Common myeloid progenitor, CD34-positive (primary cell): ENCODE data around the gene FAM227B.
"Not testable (repeated sequence)": the region's sequence is repeated elsewhere in the genome, so short reads cannot be mapped to it uniquely, and the experiment has no call there.

Experiments used
- CTCF ChIA-PET: fragments of 350-600 bp; sonication (Branson Sonifier 250); formaldehyde crosslinking; loops from one replicate; lab custom pipeline; 2021; ENCODE audit warnings: antibody characterized with exemption; lab: Charles Lee
- POLR2A ChIA-PET: fragments of 350-600 bp; sonication (Branson Sonifier 250); formaldehyde crosslinking; loops from one replicate; lab custom pipeline; 2021; ENCODE audit warnings: antibody characterized with exemption; lab: Charles Lee
- DNase-seq, 3 donors: peaks; one replicate each; pipeline versions ENCODE4 v3.0.0 to v3.0.0-alpha.2; 2013
- H3K27ac ChIP-seq, 2 experiments: 1 replicate in 1 of 2; 2 replicates in 1 of 2; pipeline ENCODE4 v1.7.0; 2013; ENCODE audit warnings: inconsistent platforms in 2 of 2, low read length in 2 of 2, mild to moderate bottlenecking in 2 of 2, low read depth in 1 of 2, moderate library complexity in 1 of 2; ENCODE audit not compliant: severe bottlenecking in 2 of 2, insufficient read depth in 1 of 2, poor library complexity in 1 of 2
- H3K27me3 ChIP-seq, 5 experiments: replicated peaks in 2 of 5; 1 replicate in 3 of 5; 2 replicates in 2 of 5; pipeline versions ENCODE4 v1.6.1 to v1.7.0; 2013; ENCODE audit warnings: low read length in 4 of 5, mild to moderate bottlenecking in 2 of 5, moderate library complexity in 2 of 5, inconsistent platforms in 1 of 5; ENCODE audit not compliant: insufficient read depth in 5 of 5, control insufficient read depth in 4 of 5
- H3K36me3 ChIP-seq, 4 experiments: 1 replicate in 2 of 4; 2 replicates in 2 of 4; pipeline versions ENCODE4 v1.6.1 to v1.7.0; 2013; ENCODE audit warnings: low read length in 3 of 4, control low read depth in 1 of 4, mild to moderate bottlenecking in 1 of 4; ENCODE audit not compliant: control insufficient read depth in 4 of 4, insufficient read depth in 4 of 4
- H3K4me1 ChIP-seq, 4 experiments: 1 replicate in 3 of 4; 2 replicates in 1 of 4; pipeline versions ENCODE4 v1.6.1 to v1.7.1; 2013; ENCODE audit warnings: low read length in 3 of 4, mild to moderate bottlenecking in 3 of 4, control low read depth in 1 of 4, inconsistent platforms in 1 of 4, moderate library complexity in 1 of 4; ENCODE audit not compliant: control insufficient read depth in 4 of 4, insufficient read depth in 4 of 4; ENCODE audit errors: control extremely low read depth in 1 of 4
- H3K4me3 ChIP-seq, 7 experiments: 1 replicate in 4 of 7; 2 replicates in 3 of 7; pipeline versions ENCODE4 v1.5.1 to v1.7.0; 2013; ENCODE audit warnings: mild to moderate bottlenecking in 7 of 7, low read length in 6 of 7, moderate library complexity in 6 of 7, inconsistent platforms in 2 of 7, low read depth in 2 of 7, control low read depth in 1 of 7; ENCODE audit not compliant: insufficient read depth in 4 of 7, control insufficient read depth in 1 of 7; ENCODE audit errors: extremely low read depth in 1 of 7
- H3K9me3 ChIP-seq, 5 experiments: 1 replicate in 4 of 5; 2 replicates in 1 of 5; pipeline versions ENCODE4 v1.6.1 to v1.7.1; 2013; ENCODE audit warnings: low read length in 4 of 5, mild to moderate bottlenecking in 2 of 5, inconsistent platforms in 1 of 5, low read depth in 1 of 5, moderate library complexity in 1 of 5; ENCODE audit not compliant: control insufficient read depth in 4 of 5, insufficient read depth in 2 of 5; ENCODE audit errors: control extremely low read depth in 1 of 5
- WGBS: methylation state at CpG from one replicate; pipeline ENCODE4 v1.1.5; 2013; ENCODE audit not compliant: insufficient coverage; 5-methylcytosine and 5-hydroxymethylcytosine counted together

The FAM227B gene

GRCh38 chr15:49560045-49560444 is 60.6 kb downstream of the FAM227B start:
- Histone ChIP-seq H3K4me1 (no peaks in the 10 kb centered on the region), H3K27ac (no peak overlapping the region), H3K27me3 (no peaks in the 10 kb centered on the region), H3K9me3 (peaks cover 3 to 77% (median 16%) of the 10 kb centered on the region in 5 experiments), H3K4me3 (no peak overlapping the region), H3K36me3 (peaks cover 0 to 3% (median 0%) of the 10 kb centered on the region in 4 experiments)
- DNase-seq = no peak
- ChIA-PET POLR2A (interaction anchor here (0.7 kb wide), 1 partner anchor 155 kb away, joined by 6 read pairs; no protein-coding TSS in a partner anchor), CTCF (no interaction called here)

- POLR2A ChIA-PET = no interaction called here
Measured at GRCh38 chr15:49558929-49559328, 61.7 kb downstream of the FAM227B start.

GRCh38 chr15:49556437-49556836 is 64.2 kb downstream of the FAM227B start:
- 100% methylated on average over 3 of the region's 3 CpGs for WGBS
- H3K27ac ChIP-seq = no peak overlapping the region
- DNase-seq = no peak
- ChIA-PET CTCF (no interaction called here), POLR2A (no interaction called here)
- no peaks in the 10 kb centered on the region for H3K4me1 ChIP-seq
- no peaks in the 10 kb centered on the region for H3K27me3 ChIP-seq
- no peak overlapping the region for H3K4me3 ChIP-seq
- peaks cover 0 to 3% (median 0%) of the 10 kb centered on the region in 4 experiments for H3K36me3 ChIP-seq
- H3K9me3 ChIP-seq = peaks cover 6 to 70% (median 14%) of the 10 kb centered on the region in 5 experiments

More at GRCh38 chr15:49558929-49559328, 61.7 kb downstream of the FAM227B start:
- Histone ChIP-seq H3K4me1 (no peaks in the 10 kb centered on the region), H3K36me3 (peaks cover 0 to 3% (median 0%) of the 10 kb centered on the region in 4 experiments), H3K27me3 (no peaks in the 10 kb centered on the region), H3K9me3 (peaks cover 3 to 77% (median 16%) of the 10 kb centered on the region in 5 experiments), H3K4me3 (no peak overlapping the region), H3K27ac (no peak overlapping the region)
- no CpG with 5 or more reads among the region's 2 CpGs for WGBS
- CTCF ChIA-PET = no interaction called here
- no peak for DNase-seq

GRCh38 chr15:49550342-49550741 is 70.3 kb downstream of the FAM227B start:
- H3K4me1 ChIP-seq, CTCF ChIA-PET, DNase-seq, H3K4me3 ChIP-seq, H3K36me3 ChIP-seq, H3K27me3 ChIP-seq, POLR2A ChIA-PET, H3K27ac ChIP-seq: not testable (repeated sequence)
- H3K9me3 ChIP-seq = peaks cover 0 to 20% (median 5%) of the 10 kb centered on the region in 5 experiments
- WGBS = no CpG with 5 or more reads among the region's 30 CpGs

- CTCF ChIA-PET = no interaction called here
Measured at GRCh38 chr15:49538520-49538919, 82.1 kb downstream of the FAM227B start.

GRCh38 chr15:49530092-49530491 is 90.5 kb downstream of the FAM227B start:
- no CpG with 5 or more reads among the region's 1 CpG for WGBS
- POLR2A ChIA-PET = no interaction called here
- no peak overlapping the region for H3K4me3 ChIP-seq
- H3K27ac ChIP-seq = no peak overlapping the region
- H3K4me1 ChIP-seq = no peaks in the 10 kb centered on the region
- CTCF ChIA-PET = no interaction called here
- no peaks in the 10 kb centered on the region for H3K36me3 ChIP-seq
- no peak for DNase-seq
- H3K27me3 ChIP-seq = no peaks in the 10 kb centered on the region
- H3K9me3 ChIP-seq = peaks cover 0 to 17% (median 0%) of the 10 kb centered on the region in 5 experiments

More at GRCh38 chr15:49538520-49538919, 82.1 kb downstream of the FAM227B start:
- POLR2A ChIA-PET = no interaction called here
- no peaks in the 10 kb centered on the region for H3K4me1 ChIP-seq
- DNase-seq = no peak
- no peak overlapping the region for H3K4me3 ChIP-seq
- peaks cover 0 to 33% (median 7%) of the 10 kb centered on the region in 5 experiments for H3K9me3 ChIP-seq
- no peaks in the 10 kb centered on the region for H3K36me3 ChIP-seq
- H3K27me3 ChIP-seq = no peaks in the 10 kb centered on the region
- H3K27ac ChIP-seq = no peak overlapping the region

- Histone ChIP-seq H3K4me3 (no peak overlapping the region), H3K27ac (no peak overlapping the region), H3K4me1 (no peaks in the 10 kb centered on the region), H3K27me3 (no peaks in the 10 kb centered on the region), H3K9me3 (peaks cover 0 to 16% (median 2%) of the 10 kb centered on the region in 5 experiments), H3K36me3 (no peaks in the 10 kb centered on the region)
- CTCF ChIA-PET = no interaction called here
- no CpG with 5 or more reads among the region's 4 CpGs for WGBS
- no peak for DNase-seq
- POLR2A ChIA-PET = no interaction called here
Measured at GRCh38 chr15:49528289-49528688, 92.3 kb downstream of the FAM227B start.
